Transverse colon (tissue), 1 donor: ENCODE results near the gene AGR2.

Experiments
- EP300 ChIP-seq: sonication (generic); formaldehyde crosslinking; IDR thresholded peaks from one replicate; pipeline ENCODE4 v1.6.1; 2017; ENCODE audit warnings: antibody characterized with exemption, low read depth
- POLR2A ChIP-seq: fragments of 450-650 bp; IDR thresholded peaks from one replicate; pipeline ENCODE4 v1.6.1; 2016; ENCODE audit warnings: antibody characterized with exemption, mild to moderate bottlenecking, moderate library complexity

- TF ChIP-seq EP300 (no peak), POLR2A (no peak)
Measured at GRCh38 chr7:16813232-16813616, 8.4 kb upstream of the AGR2 start.
